ES-I3 (cell line): Measurements from ENCODE around the gene B4GALNT2.
A peak's percentile ranks its signal among the peaks of the same experiment; 100 is the strongest.
"Not testable (repeated sequence)": the region's sequence is repeated elsewhere in the genome, so short reads cannot be mapped to it uniquely, and the experiment has no call there.

Experiments used
- H3K36me3 ChIP-seq: 2 replicates; pipeline ENCODE4 v1.6.1; 2013; ENCODE audit warnings: mild to moderate bottlenecking, low read length, control low read depth, moderate library complexity; ENCODE audit not compliant: insufficient read depth
- H3K4me1 ChIP-seq: 2 replicates; pipeline ENCODE4 v1.6.1; 2013; ENCODE audit warnings: mild to moderate bottlenecking, control low read depth, low read length; ENCODE audit not compliant: insufficient read depth
- H3K9ac ChIP-seq: 2 replicates; pipeline ENCODE4 v1.6.1; 2013; ENCODE audit warnings: low read depth, mild to moderate bottlenecking, low read length, moderate library complexity
- H3K9me3 ChIP-seq: 2 replicates; pipeline ENCODE4 v1.6.1; 2013; ENCODE audit warnings: mild to moderate bottlenecking, low read length, moderate library complexity; ENCODE audit not compliant: control insufficient read depth, insufficient read depth

B4GALNT2 gene

DNA sequence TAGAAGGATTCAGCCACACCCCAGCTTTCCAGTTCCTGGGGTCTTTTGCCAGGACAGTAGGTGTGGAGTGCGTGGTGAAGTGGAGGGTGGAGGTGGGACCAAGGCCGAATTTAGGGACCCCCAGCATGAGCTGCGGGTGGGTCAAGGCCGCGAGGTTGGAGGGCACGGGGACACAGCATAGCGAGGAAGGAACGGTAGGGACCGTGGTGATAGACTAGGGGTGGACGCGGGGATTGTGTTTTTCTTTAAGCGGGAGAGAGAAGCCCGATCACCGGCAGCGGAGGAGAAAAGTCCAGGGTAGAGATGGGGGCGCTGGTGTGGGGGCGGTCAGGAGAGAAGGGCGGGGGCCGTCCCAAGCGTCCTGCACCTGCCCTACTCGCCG, 261 bp upstream of the B4GALNT2 start:
- Histone ChIP-seq H3K9me3 (peaks cover 19% of the 10 kb centered on the region; the same call in 1 of the 2 replicates), H3K36me3 (no peaks in the 10 kb centered on the region), H3K9ac (peak overlapping the region; percentile 64; the same call in 1 of the 2 replicates), H3K4me1 (no peaks in the 10 kb centered on the region; the same call in 1 of the 2 replicates)

DNA sequence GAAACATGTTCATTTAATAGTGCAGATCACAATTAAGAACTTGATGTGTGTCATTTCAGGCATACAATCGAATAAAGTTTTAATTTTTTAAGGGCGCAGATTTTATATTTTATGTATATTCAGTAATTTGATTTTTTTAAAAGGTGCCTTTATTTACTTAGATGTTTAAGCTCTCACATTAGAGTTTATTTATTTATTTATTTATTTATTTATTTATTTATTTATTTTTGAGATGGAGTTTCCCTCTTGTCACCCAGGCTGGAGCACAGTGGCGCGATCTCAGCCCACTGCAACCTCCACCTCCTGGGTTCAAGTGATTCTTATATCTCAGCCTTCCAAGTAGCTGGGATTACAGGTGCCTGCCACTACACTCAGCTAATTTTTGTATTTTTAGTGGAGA, 3.8 kb downstream of the B4GALNT2 start:
- H3K9me3 ChIP-seq: no peaks in the 10 kb centered on the region
- H3K36me3 ChIP-seq: no peaks in the 10 kb centered on the region
- H3K4me1 ChIP-seq: no peaks in the 10 kb centered on the region; the same call in 1 of the 2 replicates
- H3K9ac ChIP-seq: no peak overlapping the region

DNA sequence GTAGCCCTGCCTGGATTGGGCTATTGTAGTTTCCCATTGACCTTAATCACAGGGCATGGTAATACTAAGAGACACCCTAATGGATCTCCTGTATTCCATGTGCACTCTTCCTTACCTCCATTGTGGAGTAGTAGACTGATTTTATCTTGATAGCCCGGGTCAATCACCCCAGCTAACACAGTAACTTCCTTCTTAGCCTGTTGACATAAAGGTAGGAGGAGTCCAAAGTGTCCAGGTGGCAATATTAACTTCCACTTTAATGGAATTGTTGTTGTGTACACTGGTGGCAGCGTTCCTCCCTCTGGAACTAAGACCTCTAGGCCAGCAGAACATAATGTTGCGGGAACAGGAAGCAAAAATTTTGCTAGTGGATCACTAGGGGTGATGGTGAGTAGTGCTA, 13.1 kb downstream of the B4GALNT2 start:
- not testable (repeated sequence) for H3K4me1 ChIP-seq, H3K9ac ChIP-seq, H3K36me3 ChIP-seq, H3K9me3 ChIP-seq

DNA sequence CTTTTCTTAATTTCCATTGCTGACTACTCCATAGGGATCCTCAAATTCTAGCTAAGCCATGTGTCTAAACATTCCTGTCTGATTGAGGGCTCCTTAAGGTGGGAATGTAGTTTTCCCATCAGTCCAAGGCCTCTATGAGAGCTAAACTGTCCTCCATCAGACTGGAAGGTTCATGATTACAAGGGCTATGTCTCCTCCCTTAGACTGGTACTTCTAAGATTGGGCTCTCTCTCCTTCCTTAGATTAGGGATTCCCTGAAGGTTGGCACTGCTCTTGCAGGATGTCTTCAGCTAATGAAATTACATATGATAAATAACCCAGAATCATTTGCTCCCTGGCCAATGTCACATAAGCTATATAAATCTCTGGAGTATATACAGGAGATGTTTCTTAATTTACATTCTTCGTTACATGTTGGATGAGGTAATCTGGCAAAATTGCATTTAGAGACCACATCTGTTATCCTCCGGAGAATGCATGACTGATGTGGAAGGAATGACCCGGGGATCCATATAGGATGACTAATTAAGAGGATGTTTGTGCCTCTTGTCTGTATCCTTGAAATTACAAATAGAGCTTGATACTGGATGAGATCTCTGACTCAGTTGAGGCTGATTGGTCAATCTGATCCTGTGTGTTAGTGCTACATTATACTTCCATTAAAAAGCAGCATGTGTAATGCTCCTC, 14.2 kb downstream of the B4GALNT2 start:
- H3K4me1 ChIP-seq: no peaks in the 10 kb centered on the region
- no peaks in the 10 kb centered on the region; the same call in 1 of the 2 replicates for H3K9me3 ChIP-seq
- H3K36me3 ChIP-seq: no peaks in the 10 kb centered on the region
- no peak overlapping the region for H3K9ac ChIP-seq

DNA sequence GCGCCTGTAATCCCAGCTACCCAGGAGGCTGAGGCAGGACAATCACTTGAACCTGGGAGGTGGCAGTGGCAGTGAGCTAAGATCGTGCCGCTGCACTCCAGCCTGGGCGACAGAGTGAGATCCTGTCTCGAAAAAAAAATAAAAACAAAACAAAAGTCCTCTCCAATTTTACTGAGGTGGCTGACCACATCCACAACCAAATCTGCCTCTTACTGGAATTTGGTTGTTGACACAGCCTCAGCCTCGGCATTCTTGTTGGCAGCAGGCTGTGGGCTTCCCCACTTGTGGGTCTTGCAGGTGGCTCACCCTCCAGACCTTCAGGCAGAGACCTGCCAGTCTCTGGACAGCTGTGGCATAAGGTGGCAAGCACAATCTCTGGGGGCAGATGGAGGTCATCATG, 15.6 kb downstream of the B4GALNT2 start:
- Histone ChIP-seq H3K9ac (no peak overlapping the region), H3K36me3 (no peaks in the 10 kb centered on the region), H3K9me3 (no peaks in the 10 kb centered on the region; the same call in 1 of the 2 replicates), H3K4me1 (no peaks in the 10 kb centered on the region; the same call in 1 of the 2 replicates)

DNA sequence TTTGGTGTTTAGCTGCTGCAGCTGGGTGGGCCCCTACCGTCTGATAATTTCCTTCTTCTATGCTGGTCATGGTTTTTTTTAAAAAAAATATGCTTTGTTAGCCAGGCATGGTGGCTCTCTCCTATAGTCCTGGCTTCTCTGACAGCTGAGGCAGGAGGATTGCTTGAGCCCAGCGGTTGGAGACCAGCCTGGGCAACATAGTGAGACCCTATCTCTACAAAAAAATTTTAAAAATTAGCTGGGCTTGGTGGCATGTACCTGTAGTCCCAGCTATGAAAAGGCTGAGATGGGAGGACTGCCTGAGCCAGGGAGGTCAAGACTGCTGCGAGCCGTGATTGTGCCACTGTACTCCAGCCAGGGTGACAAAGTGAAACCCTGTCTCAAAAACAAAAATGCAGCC, 19.4 kb downstream of the B4GALNT2 start:
- Histone ChIP-seq H3K4me1 (no peaks in the 10 kb centered on the region; the same call in 1 of the 2 replicates), H3K36me3 (no peaks in the 10 kb centered on the region), H3K9me3 (no peaks in the 10 kb centered on the region; the same call in 1 of the 2 replicates), H3K9ac (no peak overlapping the region)

DNA sequence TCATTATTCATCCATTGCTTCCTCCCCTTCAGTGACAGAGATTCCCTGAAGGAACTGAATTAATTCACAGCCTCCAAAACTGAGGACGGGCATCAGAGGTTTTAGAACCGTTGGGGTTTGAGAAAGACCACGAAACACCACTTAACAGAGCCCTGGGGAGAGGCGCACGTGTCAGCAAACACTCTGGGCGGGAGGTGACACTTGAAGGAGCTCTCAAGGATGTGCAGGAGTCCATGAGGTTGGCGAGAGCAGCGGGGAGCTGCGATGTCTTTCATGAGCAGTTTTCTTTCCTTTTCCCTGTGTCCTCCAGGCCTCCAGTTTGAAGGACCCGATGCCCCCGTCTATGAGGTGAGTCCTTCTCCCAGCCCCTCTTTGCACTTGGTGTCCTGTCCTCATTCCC, 23.7 kb downstream of the B4GALNT2 start:
- Histone ChIP-seq H3K9ac (no peak overlapping the region), H3K9me3 (no peaks in the 10 kb centered on the region), H3K4me1 (peaks cover 6% of the 10 kb centered on the region; the same call in 1 of the 2 replicates), H3K36me3 (no peaks in the 10 kb centered on the region)

DNA sequence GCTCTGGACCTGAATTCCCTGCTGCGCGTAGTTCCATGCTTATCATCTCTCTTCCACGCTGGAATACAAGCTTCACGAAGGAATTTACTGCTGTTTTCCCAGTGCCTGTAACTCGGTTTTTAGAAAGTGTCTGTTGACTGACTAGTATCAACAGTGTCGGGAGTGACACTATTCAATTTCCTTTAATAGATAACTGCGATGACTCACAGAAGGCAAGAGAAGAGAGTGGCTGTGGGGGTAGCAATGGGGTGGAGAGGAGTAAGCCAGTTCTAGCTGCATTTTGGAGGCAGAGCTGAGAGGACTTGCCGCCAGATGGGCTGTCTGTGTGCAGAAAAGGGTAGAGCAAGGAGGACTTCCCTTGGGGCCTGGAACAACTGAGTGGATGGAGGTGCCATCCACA, 25.2 kb downstream of the B4GALNT2 start:
- Histone ChIP-seq H3K4me1 (peaks cover 6% of the 10 kb centered on the region; the same call in 1 of the 2 replicates), H3K9me3 (no peaks in the 10 kb centered on the region), H3K36me3 (no peaks in the 10 kb centered on the region), H3K9ac (no peak overlapping the region)

DNA sequence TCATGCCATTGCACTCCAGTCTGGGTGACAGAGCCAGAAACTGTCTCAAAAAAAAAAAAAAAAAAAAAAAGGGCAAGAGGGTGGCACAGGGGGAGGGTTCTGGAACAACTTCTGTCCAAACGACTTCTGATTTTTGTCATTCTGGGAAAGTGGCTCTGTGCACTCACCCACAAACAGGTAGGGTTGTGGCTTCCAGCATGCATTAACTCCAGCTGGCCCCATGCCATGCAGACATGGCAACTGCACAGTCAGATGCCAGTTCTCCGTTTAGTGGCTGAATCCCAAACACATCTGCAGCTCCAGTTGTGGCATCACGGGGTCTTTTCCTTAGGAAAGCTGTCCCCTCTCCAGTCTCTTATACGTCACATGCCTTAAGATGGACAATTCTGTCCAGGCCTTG, 30.3 kb downstream of the B4GALNT2 start:
- Histone ChIP-seq H3K36me3 (no peaks in the 10 kb centered on the region), H3K9me3 (no peaks in the 10 kb centered on the region), H3K4me1 (peaks cover 3% of the 10 kb centered on the region; the same call in 1 of the 2 replicates), H3K9ac (no peak overlapping the region)

DNA sequence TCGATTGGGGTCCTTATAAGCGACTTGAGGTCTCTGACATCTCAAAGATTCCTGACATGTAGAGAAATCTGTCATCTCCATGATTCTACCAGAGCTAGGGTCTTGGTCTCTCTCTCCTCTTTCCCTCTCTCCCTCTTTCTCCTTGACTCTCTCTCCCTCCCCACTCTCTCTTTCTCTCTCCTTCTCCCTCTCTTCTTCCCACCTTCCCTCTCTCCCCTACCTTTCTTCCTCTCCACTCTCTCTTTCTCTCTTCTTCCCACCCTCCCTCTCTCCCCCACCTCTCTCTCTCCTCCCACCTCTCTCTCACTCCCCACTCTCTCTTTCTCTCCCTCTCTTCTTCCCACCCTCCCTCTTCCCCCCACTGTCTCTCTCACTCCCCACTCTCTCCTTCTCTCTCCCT, 32.6 kb downstream of the B4GALNT2 start:
- H3K9me3 ChIP-seq: peaks cover 2% of the 10 kb centered on the region; the same call in 1 of the 2 replicates
- H3K9ac ChIP-seq: no peak overlapping the region
- H3K36me3 ChIP-seq: no peaks in the 10 kb centered on the region
- H3K4me1 ChIP-seq: no peaks in the 10 kb centered on the region

DNA sequence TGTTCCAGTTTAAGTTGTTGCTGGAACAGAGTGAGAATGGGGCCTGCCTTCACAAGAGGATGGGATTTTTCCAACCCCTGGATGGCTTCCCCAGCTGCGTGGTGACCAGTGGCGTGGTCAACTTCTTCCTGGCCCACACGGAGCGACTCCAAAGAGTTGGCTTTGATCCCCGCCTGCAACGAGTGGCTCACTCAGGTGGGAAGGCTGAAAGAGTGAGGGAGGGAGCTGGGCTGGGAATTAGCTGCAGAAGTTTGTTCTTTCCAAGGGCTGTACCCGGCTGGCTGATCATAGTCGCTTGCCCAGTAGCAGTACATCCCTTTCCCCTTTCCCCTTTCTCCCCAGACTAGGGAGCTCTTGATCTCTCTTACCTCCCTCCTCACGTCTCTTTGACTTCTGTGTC, 36.1 kb downstream of the B4GALNT2 start:
- H3K4me1 ChIP-seq: no peaks in the 10 kb centered on the region
- no peak overlapping the region for H3K9ac ChIP-seq
- H3K36me3 ChIP-seq: no peaks in the 10 kb centered on the region
- H3K9me3 ChIP-seq: peaks cover 5% of the 10 kb centered on the region

DNA sequence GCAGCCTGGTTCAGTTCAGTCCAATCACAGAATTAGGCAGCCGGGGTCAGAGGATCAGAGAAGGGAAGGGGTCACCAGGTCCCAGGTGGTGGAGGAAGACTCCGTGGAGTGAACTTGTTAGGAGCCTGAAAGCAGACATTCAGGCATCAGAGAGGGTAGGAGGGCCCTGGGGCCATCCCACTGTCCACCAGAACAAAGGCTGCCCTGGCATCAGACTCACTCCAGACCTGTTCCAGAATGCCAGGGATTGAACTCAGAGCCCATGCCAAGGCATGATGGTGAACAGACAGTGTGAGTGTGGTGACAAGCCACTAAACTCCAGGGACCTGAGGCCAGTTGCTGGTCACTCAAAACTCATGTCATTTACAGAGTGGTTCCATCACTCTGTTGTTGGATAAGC, 37.6 kb downstream of the B4GALNT2 start:
- Histone ChIP-seq H3K4me1 (no peaks in the 10 kb centered on the region), H3K36me3 (no peaks in the 10 kb centered on the region), H3K9ac (no peak overlapping the region), H3K9me3 (peaks cover 5% of the 10 kb centered on the region)

DNA sequence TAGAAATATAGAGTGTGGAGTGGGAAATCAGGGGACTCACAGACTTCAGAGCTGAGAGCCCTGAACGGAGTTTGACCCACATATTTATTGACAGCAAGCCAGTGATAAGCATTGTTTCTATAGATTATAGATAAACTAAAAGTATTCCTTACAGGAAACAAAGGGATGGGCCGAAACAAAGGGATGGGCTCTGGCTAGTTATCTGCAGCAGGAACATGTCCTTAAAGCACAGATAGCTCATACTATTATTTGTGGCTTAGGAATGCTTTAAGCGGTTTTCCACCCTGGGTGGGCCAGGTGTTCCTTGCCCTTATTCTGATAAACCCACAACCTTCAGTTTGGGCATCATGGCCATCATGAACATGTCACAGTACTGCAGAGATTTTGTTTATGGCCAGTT, 38.1 kb downstream of the B4GALNT2 start:
- not testable (repeated sequence) for H3K9ac ChIP-seq, H3K36me3 ChIP-seq, H3K4me1 ChIP-seq, H3K9me3 ChIP-seq

DNA sequence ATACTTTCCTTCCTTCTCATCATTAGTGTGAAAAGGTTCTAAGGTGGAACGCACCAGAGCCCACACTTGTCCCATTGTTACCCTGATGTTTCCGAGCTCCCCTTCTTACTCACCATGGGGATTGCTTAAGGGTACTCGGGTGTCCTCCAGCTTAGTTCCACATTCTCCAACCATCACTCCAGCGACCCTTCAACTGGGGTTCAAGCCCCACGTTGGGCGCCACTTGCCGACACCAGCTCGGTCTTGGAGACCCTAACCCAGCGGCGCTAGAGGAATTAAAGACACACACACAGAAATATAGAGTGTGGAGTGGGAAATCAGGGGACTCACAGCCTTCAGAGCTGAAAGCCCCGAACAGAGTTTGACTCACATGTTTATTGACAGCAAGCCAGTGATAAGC, 43.4 kb downstream of the B4GALNT2 start:
- H3K36me3 ChIP-seq, H3K4me1 ChIP-seq, H3K9ac ChIP-seq: not testable (repeated sequence)
- H3K9me3 ChIP-seq: peaks cover 18% of the 10 kb centered on the region

DNA sequence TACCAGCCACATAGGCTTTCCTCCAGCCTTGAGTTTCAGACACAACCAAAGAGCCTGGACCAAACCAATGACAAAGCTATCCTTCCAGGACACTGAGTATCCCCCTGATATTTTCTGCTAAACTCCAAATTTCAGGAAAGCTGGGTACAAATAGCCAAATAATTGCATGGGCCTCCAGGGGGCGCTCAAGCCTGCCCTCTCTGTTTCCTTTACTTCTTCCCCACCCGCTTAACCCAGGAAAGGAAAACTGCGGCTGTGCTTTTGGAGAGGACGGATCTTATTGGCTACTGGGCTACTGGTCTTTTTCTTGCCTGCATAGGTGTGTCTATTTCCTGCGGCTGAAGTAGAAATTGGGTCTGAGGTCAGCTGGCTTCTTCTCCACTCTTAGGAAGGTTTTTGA, 47.7 kb downstream of the B4GALNT2 start:
- Histone ChIP-seq H3K9me3 (peaks cover 16% of the 10 kb centered on the region), H3K9ac (no peak overlapping the region), H3K4me1 (no peaks in the 10 kb centered on the region), H3K36me3 (no peaks in the 10 kb centered on the region)
